ENCODE data around the gene MYCN. TPM values are rescaled to one million over a fixed set of nuclear protein-coding genes. Genes with fewer than 3 reads are reported as not detected.

Gene MYCN
- total and polyA plus RNA-seq, 2 of the 4 experiments (the other 2 are of a cell fraction) = not detected

DNA sequence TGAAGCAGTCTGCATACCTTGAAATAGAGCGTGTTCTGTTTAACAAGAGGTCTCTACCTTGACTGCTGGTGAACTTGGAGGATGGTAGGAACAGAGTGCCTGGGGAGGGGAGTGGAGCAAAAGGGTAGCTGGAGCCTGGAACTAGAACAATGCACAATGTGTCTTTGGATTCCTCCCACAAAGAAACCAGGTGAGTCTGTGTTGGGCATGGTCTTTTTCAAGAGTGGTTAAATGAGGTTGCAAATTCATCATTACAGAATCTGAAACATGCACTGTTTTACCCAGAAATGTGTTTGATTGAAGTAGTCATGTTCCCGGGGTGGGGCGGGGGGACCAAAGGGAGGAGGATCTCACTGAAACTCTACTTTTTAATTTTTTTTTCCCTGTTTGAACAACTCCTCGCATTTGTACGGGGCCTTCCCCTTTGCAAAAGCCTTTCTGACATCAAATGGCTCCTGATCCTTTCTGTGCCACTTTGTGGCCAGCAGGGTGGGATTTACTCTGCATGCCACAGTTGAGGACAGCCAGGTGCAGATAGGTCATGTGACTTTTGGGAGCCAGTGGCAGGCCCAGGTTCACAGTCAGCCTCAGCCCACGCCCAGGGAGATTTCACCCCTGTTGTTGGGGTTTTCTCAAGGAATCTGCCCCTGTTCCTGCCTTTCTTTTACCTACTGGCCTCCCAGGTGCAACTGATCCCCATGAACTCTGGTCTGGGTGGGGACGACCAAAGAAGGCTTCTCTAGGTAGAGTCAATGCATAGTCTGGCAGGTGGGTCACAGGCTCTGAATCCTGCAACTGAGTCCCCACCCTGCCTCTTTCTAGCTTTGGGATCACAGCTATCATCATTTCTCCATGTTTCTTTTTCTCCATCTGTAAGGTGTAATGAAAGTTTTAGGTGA, 28.2 kb downstream of the MYCN start:
- no peak overlapping the region for H2BK5ac ChIP-seq (ENCODE audit: low read depth, low read length, poor library complexity, severe bottlenecking)
- in situ Hi-C loops (cut with MboI; ENCODE audit: low sequenced_read_pairs) = no loop called here

More for the DNA sequence above, 28.2 kb downstream of the MYCN start:
- no peak overlapping the region for H4K5ac ChIP-seq (ENCODE audit: low read depth, low read length)
- no peak overlapping the region for H3K4ac ChIP-seq (ENCODE audit: low read depth, low read length)
- no peaks in the 10 kb centered on the region for H3K9me1 ChIP-seq (ENCODE audit: insufficient read depth, low read length)
- H3K36me3 ChIP-seq (ENCODE audit: control insufficient read depth, insufficient read depth, low read length) = no peaks in the 10 kb centered on the region
- H3K23ac ChIP-seq (ENCODE audit: low read depth, low read length) = no peak overlapping the region
- H2BK15ac ChIP-seq (ENCODE audit: low read depth, low read length) = no peak overlapping the region
- no peak overlapping the region for H3K9ac ChIP-seq (ENCODE audit: low read depth, low read length)
- H3K9me3 ChIP-seq (ENCODE audit: control insufficient read depth, insufficient read depth, low read length) = peaks cover 31% of the 10 kb centered on the region
- no peak overlapping the region for H2AK9ac ChIP-seq (replicated peaks; ENCODE audit: low read depth, low read length, poor library complexity)
- no peak overlapping the region for H2AK5ac ChIP-seq (ENCODE audit: low read depth, low read length)
- no peak overlapping the region for H3K4me2 ChIP-seq (ENCODE audit: low read depth, low read length)
- H3K27me3 ChIP-seq (ENCODE audit: control insufficient read depth, insufficient read depth, low read length) = no peaks in the 10 kb centered on the region
- no peak overlapping the region for H3K18ac ChIP-seq (ENCODE audit: low read depth, low read length)
- DNase-seq (no peak), ATAC-seq (ENCODE audit: low read depth) (no peak)
- no peak overlapping the region for H4K91ac ChIP-seq (ENCODE audit: insufficient read depth, low read depth, low read length)
- no peak overlapping the region for H2BK120ac ChIP-seq (ENCODE audit: low read depth, low read length)
- no peak overlapping the region for H3K56ac ChIP-seq (ENCODE audit: extremely low read depth, insufficient read depth, low read length)
- BruUV-seq (replicated peaks) = no TSS peak
- 70% methylated on average over 2 of the region's 7 CpGs; no CpG with 5 or more reads in 1 of the 2 experiments for WGBS, 2 experiments (ENCODE audit: extremely low coverage in 2 of 2, insufficient read length in 1 of 2)
- POLR2A ChIA-PET (ENCODE audit: unreplicated experiment) = no interaction called here
- H3K79me1 ChIP-seq (ENCODE audit: low read depth in 1 of 2, low read length in 2 of 2) = no peaks in the 10 kb centered on the region
- H4K20me1 ChIP-seq (ENCODE audit: insufficient read depth, low read length) = no peaks in the 10 kb centered on the region
- H2BK20ac ChIP-seq (ENCODE audit: low read depth, low read length) = no peak overlapping the region
- CTCF ChIA-PET = no interaction called here
- dilution Hi-C loops (cut with HindIII; ENCODE audit: low sequenced_read_pairs, unreplicated experiment) = no loop called here
- no peak overlapping the region for H3K4me3 ChIP-seq (ENCODE audit: insufficient read depth, low read depth, low read length)
- no peak overlapping the region for H3K27ac ChIP-seq (ENCODE audit: insufficient read depth, low read length)
- no peak overlapping the region for H3K14ac ChIP-seq (replicated peaks; ENCODE audit: low read depth, low read length)
- no peak overlapping the region for H4K8ac ChIP-seq (ENCODE audit: low read depth in 2 of 2, low read length in 2 of 2)
- H2AFZ ChIP-seq (replicated peaks; ENCODE audit: low read length, poor library complexity) = no peak overlapping the region
- no peaks in the 10 kb centered on the region for H3K4me1 ChIP-seq (ENCODE audit: control insufficient read depth, insufficient read depth, low read length)
- TF ChIP-seq MXI1 (IDR thresholded peaks at IDR 0.05; ENCODE audit: borderline replicate concordance, low read depth, low read length) = no peak
- no peak for TF ChIP-seq FOS (IDR thresholded peaks at IDR 0.05; ENCODE audit: low read depth, low read length)
- intact Hi-C loops (cut with micrococcal nuclease) = no loop called here
